Astrocyte of the spinal cord (primary cell): ENCODE results near the gene CELA1.

Experiments used
- DNase-seq: peaks from one replicate; pipeline ENCODE4 v3.0.0; 2011; ENCODE audit warnings: low read depth, low spot score
- H3K4me3 ChIP-seq: 2 replicates; pipeline ENCODE4 v1.5.1; 2011; ENCODE audit warnings: low read depth, mild to moderate bottlenecking, low read length, moderate library complexity
- CTCF ChIP-seq: IDR thresholded peaks from 2 replicates; pipeline ENCODE4 v1.5.1; 2012; ENCODE audit warnings: low read depth, mild to moderate bottlenecking, low read length, inconsistent platforms
- in situ Hi-C: cut with HindIII; loops from 2 replicates; pipeline ENCODE4 v1.10.0; 2017; ENCODE audit warnings: low sequenced_read_pairs

CELA1 gene

GRCh38 chr12:51346581-51346980, at the start of gene CELA1:
TSS of gene CELA1 (minus strand) at chr12:51346679. CDS start at chr12:51346638, 41 bp downstream.
- no peak for DNase-seq
- in situ Hi-C loops = no loop called here
- no peak within 1 kb of the TSS for H3K4me3 ChIP-seq
- TF ChIP-seq CTCF = no peak

GRCh38 chr12:51395283-51396230, 49.1 kb upstream of the CELA1 start:
- H3K4me3 ChIP-seq = no peak overlapping the region
- DNase-seq = no peak
- in situ Hi-C loops = no loop called here
- TF ChIP-seq CTCF = no peak

- TF ChIP-seq CTCF = no peak
- in situ Hi-C loops = no loop called here
- peak; percentile 73 for DNase-seq
- H3K4me3 ChIP-seq = no peak overlapping the region
Measured at GRCh38 chr12:51393676-51394545, 47.4 kb upstream of the CELA1 start.

GRCh38 chr12:51392556-51393237, 46.2 kb upstream of the CELA1 start:
- in situ Hi-C loops = no loop called here
- DNase-seq = no peak
- no peak for TF ChIP-seq CTCF
- H3K4me3 ChIP-seq = no peak overlapping the region

GRCh38 chr12:51391283-51392123, 45.0 kb upstream of the CELA1 start, which contains the start of gene GALNT6:
TSS of gene GALNT6 (minus strand) at chr12:51391406. CDS start at chr12:51379781, 11,625 bp downstream.
- in situ Hi-C loops = no loop called here
- TF ChIP-seq CTCF = no peak
- no peak for DNase-seq
- peak within 1 kb of the TSS; percentile 52 for H3K4me3 ChIP-seq
